Keratinocyte (primary cell): ENCODE results near the gene NANOS2.

Experiments used
- EZH2 ChIP-seq: IDR thresholded peaks from one replicate; pipeline ENCODE4 v1.6.1; 2012; ENCODE audit warnings: inconsistent platforms, mild to moderate bottlenecking, low read length, moderate library complexity
- TF ChIP-seq, protein P1 (sequence below), 3 experiments: IDR thresholded peaks in 1 of 3; conservative IDR thresholded peaks in 1 of 3; optimal IDR thresholded peaks in 1 of 3; 2 replicates in 2 of 3; 3 replicates in 1 of 3; pipeline versions ENCODE3 to v1.5.1; 2011; ENCODE audit warnings: low read length in 3 of 3, mild to moderate bottlenecking in 3 of 3, moderate library complexity in 2 of 3, control low read depth in 1 of 3, inconsistent platforms in 1 of 3; ENCODE audit not compliant: insufficient read depth in 2 of 3; ENCODE audit errors: extremely low read depth in 1 of 3

DNA sequence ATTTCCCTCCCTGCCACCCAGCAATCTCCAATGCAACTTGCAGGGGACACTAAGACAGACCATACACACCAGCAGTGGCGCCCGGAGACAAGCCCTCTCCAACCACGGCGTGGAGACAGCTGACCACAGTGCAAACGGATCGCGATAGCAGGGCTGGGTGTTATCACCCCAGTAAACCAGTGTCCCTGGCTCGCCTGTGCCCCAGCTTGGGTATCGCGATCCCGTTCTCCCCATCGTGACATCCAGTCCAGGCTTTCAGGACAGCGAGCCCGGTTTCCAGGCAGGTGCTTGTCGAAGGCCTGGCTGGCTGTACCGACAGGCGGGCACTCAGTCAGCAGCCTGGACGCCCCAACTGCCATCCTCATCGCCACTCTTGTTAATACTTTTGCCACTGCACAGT lies 20.7 kb upstream of the NANOS2 start:
- TF ChIP-seq, protein P1, sequence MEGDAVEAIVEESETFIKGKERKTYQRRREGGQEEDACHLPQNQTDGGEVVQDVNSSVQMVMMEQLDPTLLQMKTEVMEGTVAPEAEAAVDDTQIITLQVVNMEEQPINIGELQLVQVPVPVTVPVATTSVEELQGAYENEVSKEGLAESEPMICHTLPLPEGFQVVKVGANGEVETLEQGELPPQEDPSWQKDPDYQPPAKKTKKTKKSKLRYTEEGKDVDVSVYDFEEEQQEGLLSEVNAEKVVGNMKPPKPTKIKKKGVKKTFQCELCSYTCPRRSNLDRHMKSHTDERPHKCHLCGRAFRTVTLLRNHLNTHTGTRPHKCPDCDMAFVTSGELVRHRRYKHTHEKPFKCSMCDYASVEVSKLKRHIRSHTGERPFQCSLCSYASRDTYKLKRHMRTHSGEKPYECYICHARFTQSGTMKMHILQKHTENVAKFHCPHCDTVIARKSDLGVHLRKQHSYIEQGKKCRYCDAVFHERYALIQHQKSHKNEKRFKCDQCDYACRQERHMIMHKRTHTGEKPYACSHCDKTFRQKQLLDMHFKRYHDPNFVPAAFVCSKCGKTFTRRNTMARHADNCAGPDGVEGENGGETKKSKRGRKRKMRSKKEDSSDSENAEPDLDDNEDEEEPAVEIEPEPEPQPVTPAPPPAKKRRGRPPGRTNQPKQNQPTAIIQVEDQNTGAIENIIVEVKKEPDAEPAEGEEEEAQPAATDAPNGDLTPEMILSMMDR (optimal IDR thresholded peaks at IDR 0.05 in 1 of 3, IDR thresholded peaks at IDR 0.05 in 1 of 3, conservative IDR thresholded peaks at IDR 0.05 in 1 of 3; ENCODE audit: extremely low read depth in 1 of 3, insufficient read depth in 2 of 3, low read length in 3 of 3) = no peak
- TF ChIP-seq EZH2 = no peak
